Neural crest cell (in vitro differentiated cells): ENCODE data around the gene FBXW5. TPM values are rescaled to one million over a fixed set of nuclear protein-coding genes. Genes with fewer than 3 reads are reported as not detected.

Source experiments
- DNase-seq: peaks from one replicate; pipeline ENCODE4 v3.0.0; 2021; ENCODE audit warnings: low read depth, mixed read lengths, low spot score
- H3K27ac Mint-ChIP-seq: one replicate; pipeline ENCODE4 v1.8.0; 2021; ENCODE audit warnings: mild to moderate bottlenecking, mixed read lengths; ENCODE audit not compliant: unreplicated experiment
- H3K27me3 Mint-ChIP-seq: 2 replicates; pipeline ENCODE4 v1.8.0; 2021; ENCODE audit warnings: low read depth, mild to moderate bottlenecking, mixed read lengths
- H3K36me3 Mint-ChIP-seq: 2 replicates; pipeline ENCODE4 v1.8.0; 2021; ENCODE audit warnings: low read depth, mild to moderate bottlenecking, mixed read lengths
- H3K4me1 Mint-ChIP-seq: 2 replicates; pipeline ENCODE4 v1.8.0; 2021; ENCODE audit warnings: mixed read lengths
- H3K4me3 Mint-ChIP-seq: one replicate; pipeline ENCODE4 v1.8.0; 2021; ENCODE audit warnings: mild to moderate bottlenecking, mixed read lengths
- H3K9me3 Mint-ChIP-seq: 2 replicates; pipeline ENCODE4 v1.8.0; 2021; ENCODE audit warnings: mixed read lengths
- CTCF ChIP-seq: fragments of 200-600 bp; sonication (generic); conservative IDR thresholded peaks from 2 replicates; pipeline ENCODE4 v1.5.0; 2021; ENCODE audit warnings: antibody characterized with exemption, mild to moderate bottlenecking
- long read RNA-seq: library from polyadenylated mRNA; unstranded; transcript quantifications from one replicate; pipeline ENCODE4 v2.0.0, GENCODE V29; 2020
- total RNA-seq: library from RNA; stranded (reverse); gene quantifications from 2 replicates; pipeline ENCODE4 v1.2.1, GENCODE V29; 2021

The FBXW5 gene
- total RNA-seq: 81.2 and 83.9 TPM in 2 replicates
- long read RNA-seq, partial matches to known transcripts: 6 of 11 reads
- long read RNA-seq, other reads (novel, unspliced or antisense): 2 of 11 reads

- Mint-ChIP-seq H3K27ac (no peak within 1 kb of the TSS), H3K36me3 (no peaks in the 10 kb centered on the region), H3K4me1 (peaks cover 4% of the 10 kb centered on the region), H3K9me3 (no peaks in the 10 kb centered on the region), H3K27me3 (no peaks in the 10 kb centered on the region), H3K4me3 (peak within 1 kb of the TSS; percentile 81)
- peak; percentile 92 for DNase-seq
- peak; percentile 99 for TF ChIP-seq CTCF
Observed at GRCh38 chr9:136944519-136945332, at the start of gene FBXW5, which contains the start of gene C8G. Gene FBXW5 (minus strand): TSS chr9:136944738. CDS start chr9:136944083, 655 bp downstream. Gene C8G (plus strand): TSS chr9:136945243. CDS start chr9:136945321, 78 bp downstream.

- TF ChIP-seq CTCF: no peak
- H3K4me1 Mint-ChIP-seq: peaks cover 7% of the 10 kb centered on the region
- peaks cover 9% of the 10 kb centered on the region for H3K27me3 Mint-ChIP-seq
- DNase-seq: no peak
- H3K36me3 Mint-ChIP-seq: no peaks in the 10 kb centered on the region
- no peaks in the 10 kb centered on the region for H3K9me3 Mint-ChIP-seq
- H3K27ac Mint-ChIP-seq: peak overlapping the region; percentile 62
- H3K4me3 Mint-ChIP-seq: peak overlapping the region; percentile 88
Observed at GRCh38 chr9:136992819-136993369, 48.4 kb upstream of the FBXW5 start.

GRCh38 chr9:136991993-136992818, 47.7 kb upstream of the FBXW5 start, which contains the start of gene PAXX:
Gene PAXX (plus strand): TSS chr9:136992422. CDS start chr9:136992444, 22 bp downstream.
- Mint-ChIP-seq H3K36me3 (no peaks in the 10 kb centered on the region), H3K27ac (peak within 1 kb of the TSS; percentile 62), H3K4me3 (peak within 1 kb of the TSS; percentile 88), H3K4me1 (peaks cover 3% of the 10 kb centered on the region), H3K9me3 (no peaks in the 10 kb centered on the region), H3K27me3 (peaks cover 3% of the 10 kb centered on the region)
- no peak for TF ChIP-seq CTCF
- DNase-seq: peak; percentile 92

- Mint-ChIP-seq H3K4me1 (peaks cover 3% of the 10 kb centered on the region), H3K27me3 (no peaks in the 10 kb centered on the region), H3K27ac (no peak overlapping the region), H3K9me3 (no peaks in the 10 kb centered on the region), H3K4me3 (peak overlapping the region; percentile 60), H3K36me3 (no peaks in the 10 kb centered on the region)
- DNase-seq: no peak
- no peak for TF ChIP-seq CTCF
Observed at GRCh38 chr9:136990242-136990911, 45.8 kb upstream of the FBXW5 start.

GRCh38 chr9:136988872-136989271, 44.3 kb upstream of the FBXW5 start:
- no peak overlapping the region for H3K27ac Mint-ChIP-seq
- no peaks in the 10 kb centered on the region for H3K27me3 Mint-ChIP-seq
- no peaks in the 10 kb centered on the region for H3K36me3 Mint-ChIP-seq

More at GRCh38 chr9:136988872-136989271, 44.3 kb upstream of the FBXW5 start:
- TF ChIP-seq CTCF: no peak
- Mint-ChIP-seq H3K9me3 (no peaks in the 10 kb centered on the region), H3K4me3 (no peak overlapping the region), H3K4me1 (peaks cover 6% of the 10 kb centered on the region)
- DNase-seq: no peak
